ENCODE measurements around the gene PCDH19.

The PCDH19 gene

GRCh38 chrX:100405424-100405823, 4.6 kb downstream of the PCDH19 start:
- DNase-seq = no peak

- no peak for DNase-seq
Observed at GRCh38 chrX:100404851-100405250, 5.2 kb downstream of the PCDH19 start.

GRCh38 chrX:100395781-100396180, 14.3 kb downstream of the PCDH19 start:
- DNase-seq = no peak

- no peak for DNase-seq
Observed at GRCh38 chrX:100381619-100382018, 28.5 kb downstream of the PCDH19 start.

- no peak for DNase-seq
Observed at GRCh38 chrX:100379388-100379986, 30.6 kb downstream of the PCDH19 start.

- DNase-seq = no peak
Observed at GRCh38 chrX:100377826-100378225, 32.2 kb downstream of the PCDH19 start.

- no peak for DNase-seq
Observed at GRCh38 chrX:100376576-100376975, 33.5 kb downstream of the PCDH19 start.

- DNase-seq = no peak
Observed at GRCh38 chrX:100373673-100374072, 36.4 kb downstream of the PCDH19 start.

- no peak for DNase-seq
Observed at GRCh38 chrX:100368167-100368566, 41.9 kb downstream of the PCDH19 start.

- DNase-seq = no peak
Observed at GRCh38 chrX:100363896-100364295, 46.2 kb downstream of the PCDH19 start.

- DNase-seq = no peak
Observed at GRCh38 chrX:100358766-100359165, 51.3 kb downstream of the PCDH19 start.

- DNase-seq = no peak
Observed at GRCh38 chrX:100356351-100356896, 53.6 kb downstream of the PCDH19 start.

GRCh38 chrX:100355680-100356079, 54.4 kb downstream of the PCDH19 start:
- DNase-seq = no peak

- no peak for DNase-seq
Observed at GRCh38 chrX:100353326-100353725, 56.7 kb downstream of the PCDH19 start.

GRCh38 chrX:100350704-100351489, 59.2 kb downstream of the PCDH19 start:
- no peak for DNase-seq

GRCh38 chrX:100349391-100349790, 60.7 kb downstream of the PCDH19 start:
- no peak for DNase-seq

- DNase-seq = no peak
Observed at GRCh38 chrX:100341142-100341510, 68.9 kb downstream of the PCDH19 start.

GRCh38 chrX:100340491-100341141, 69.5 kb downstream of the PCDH19 start:
- DNase-seq = no peak

GRCh38 chrX:100328351-100328750, 81.7 kb downstream of the PCDH19 start:
- no peak for DNase-seq

GRCh38 chrX:100319716-100320115, 90.4 kb downstream of the PCDH19 start:
- no peak for DNase-seq

- DNase-seq = no peak
Observed at GRCh38 chrX:100316987-100317386, 93.1 kb downstream of the PCDH19 start.

GRCh38 chrX:100315566-100315965, 94.5 kb downstream of the PCDH19 start:
- DNase-seq = no peak

GRCh38 chrX:100299559-100299958, 110.5 kb downstream of the PCDH19 start:
- no peak for DNase-seq

- no peak for DNase-seq
Observed at GRCh38 chrX:100297728-100298127, 112.3 kb downstream of the PCDH19 start.

Data from activated effector memory CD4-positive, alpha-beta T cell treated with anti-CD3 and anti-CD28 coated beads, Interleukin-2, amount 50 U/mL, for 16 hours (primary cell).